Femur (tissue), 1 donor: ENCODE measurements around the gene GRAMD4.
A peak's percentile ranks its signal among the peaks of the same experiment; 100 is the strongest.

Experiments used
- DNase-seq: peaks from one replicate; pipeline ENCODE4 v3.0.0-alpha.2; 2017

The GRAMD4 gene

DNA sequence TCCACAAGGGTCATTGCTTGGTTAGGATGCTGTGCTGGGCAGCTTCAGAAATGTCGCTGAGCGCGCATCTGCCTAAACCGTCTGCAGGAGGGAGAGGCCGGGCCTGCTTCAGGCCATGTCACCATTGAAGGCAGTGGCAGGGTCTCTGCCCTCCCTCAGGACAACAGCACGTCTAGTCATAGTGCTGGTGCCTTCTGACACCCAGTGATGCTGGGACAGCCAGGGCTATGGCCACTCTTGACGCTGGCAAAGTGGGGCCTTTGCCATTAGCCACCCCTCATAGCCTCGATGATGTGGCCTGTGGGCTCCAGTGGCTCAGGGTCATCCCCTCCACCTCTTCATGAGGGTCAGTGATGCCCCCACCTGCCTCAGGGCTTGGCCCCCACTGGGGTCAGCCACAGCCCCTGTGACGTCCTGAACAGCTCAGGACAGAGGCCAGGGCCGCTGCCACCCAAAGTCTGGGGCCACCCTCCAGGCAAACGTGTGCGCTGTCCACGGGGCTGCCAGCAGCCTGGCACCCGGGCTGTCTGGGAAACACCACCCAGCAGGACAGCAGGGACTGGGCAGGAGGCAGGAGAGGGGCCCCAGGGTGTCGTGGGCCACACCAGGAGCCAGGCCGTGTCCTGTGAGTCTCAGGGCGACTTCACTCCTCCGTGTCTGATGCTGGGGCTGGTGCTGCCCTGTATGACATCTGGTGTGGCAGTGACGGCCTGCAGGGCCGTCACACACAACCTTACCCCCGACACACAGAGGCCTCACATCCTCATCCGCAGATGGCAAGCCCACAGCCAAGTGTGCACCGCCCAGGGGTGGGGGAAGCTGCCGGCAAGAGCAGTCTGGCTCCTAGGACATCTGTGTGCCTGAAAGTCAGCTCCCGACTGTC is 75.4 kb downstream of the GRAMD4 start:
- no peak for DNase-seq

DNA sequence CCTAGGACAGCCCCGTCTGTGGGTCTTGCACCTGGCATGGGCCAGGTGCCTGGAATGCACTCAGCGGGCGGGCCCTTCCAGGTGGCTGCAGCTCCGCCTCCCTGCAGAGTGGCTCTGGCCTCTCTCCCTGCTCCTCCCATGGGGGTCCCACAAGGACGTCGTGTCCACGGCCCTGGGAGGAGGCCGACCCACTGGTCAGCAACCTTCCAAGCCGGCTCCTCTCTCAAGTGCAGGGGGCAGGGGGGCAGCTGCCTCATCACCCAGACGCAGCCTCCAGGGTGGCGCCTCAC is 76.0 kb downstream of the GRAMD4 start:
- DNase-seq, result no peak

DNA sequence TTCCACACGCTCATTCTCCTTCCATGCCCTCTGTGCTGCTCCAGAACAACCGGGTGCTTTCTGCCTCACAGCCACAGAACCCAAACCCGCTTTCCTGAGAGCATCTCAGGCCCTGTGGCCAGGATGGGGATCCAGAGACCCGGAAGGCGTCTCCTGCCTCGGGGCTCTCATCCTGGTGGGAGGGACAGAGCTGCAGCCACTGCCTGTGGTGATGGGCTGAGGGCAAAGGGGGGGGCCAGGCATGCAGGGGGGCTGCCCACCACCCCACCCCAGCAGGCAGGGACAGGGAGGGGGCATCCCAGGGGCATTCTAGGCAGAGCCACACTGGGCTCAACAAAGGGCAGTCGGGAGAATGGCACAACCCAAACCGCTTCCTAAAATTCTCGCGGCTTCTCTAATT is 76.4 kb downstream of the GRAMD4 start:
- DNase-seq, result no peak

DNA sequence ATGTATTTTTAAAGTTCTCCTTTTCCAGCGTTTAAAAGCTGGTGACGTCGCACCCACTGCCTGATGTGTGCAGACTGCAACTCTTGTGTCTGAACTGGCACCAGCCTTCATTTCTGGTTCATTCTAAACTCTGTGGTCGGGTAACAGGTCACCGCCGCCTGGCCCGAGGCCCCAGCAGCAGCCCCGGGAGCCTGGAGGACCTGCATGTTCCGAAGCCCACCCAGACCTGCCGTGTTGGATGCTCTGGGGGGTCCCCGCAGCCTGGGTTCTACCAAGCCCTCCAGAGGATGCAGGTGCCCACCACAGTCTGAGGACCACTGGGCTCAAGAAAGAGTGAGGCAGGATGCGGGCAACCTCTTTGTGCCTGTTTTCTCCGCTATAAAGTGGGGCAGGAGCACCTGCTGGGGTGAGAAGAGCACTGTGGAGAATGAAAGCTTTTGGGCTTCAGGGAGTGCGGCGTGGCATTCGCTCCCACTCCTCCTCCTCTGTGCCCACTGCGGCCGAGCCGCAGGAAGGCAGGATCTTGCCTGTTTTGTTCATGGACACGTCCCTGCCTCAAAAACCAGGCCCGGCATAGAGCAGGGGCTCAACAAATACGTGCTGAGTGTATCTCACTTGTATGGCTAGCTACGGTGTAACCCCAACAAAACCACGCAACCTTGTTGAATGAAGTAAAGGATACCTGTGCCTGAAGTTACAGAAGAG is 77.8 kb downstream of the GRAMD4 start:
- no peak for DNase-seq

DNA sequence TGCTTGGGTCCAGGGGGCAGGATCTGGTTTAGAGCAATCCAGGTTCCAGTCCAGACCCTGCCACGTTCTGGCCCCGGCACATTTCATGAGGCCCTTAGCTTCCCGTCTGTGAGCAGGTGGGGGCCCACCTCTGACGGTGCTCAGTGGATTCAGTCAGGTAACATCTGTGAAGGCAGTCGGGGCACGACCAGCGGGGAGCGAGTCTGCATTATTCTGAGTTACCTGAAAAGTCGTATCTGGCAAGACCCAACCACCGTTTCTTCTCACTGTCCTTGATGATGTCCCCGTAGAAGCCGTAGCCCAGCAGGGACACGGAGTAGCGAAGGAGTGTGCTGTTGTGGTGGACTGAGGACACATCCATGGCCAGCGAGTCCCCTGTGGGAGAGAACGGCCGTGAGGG is 78.9 kb downstream of the GRAMD4 start:
- DNase-seq, result no peak

DNA sequence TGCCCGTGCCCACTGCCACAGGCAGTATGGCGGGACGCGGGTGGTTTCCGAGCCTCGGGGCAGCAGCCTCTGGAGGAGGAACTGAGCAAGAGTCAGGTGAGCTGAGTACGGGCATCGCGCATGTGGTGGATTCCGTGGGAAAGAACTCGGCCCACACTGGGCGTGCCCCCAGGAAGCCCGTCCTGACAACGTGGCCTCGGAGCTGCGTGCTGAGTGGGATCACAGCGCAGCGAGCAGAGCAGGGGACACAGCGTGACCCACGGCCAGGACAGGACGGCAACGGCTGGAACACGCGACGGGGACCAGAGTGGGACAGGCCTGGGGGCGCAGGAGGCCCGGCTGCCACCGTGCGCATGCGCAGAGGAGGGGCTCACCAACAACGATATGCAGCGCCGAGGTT is 81.1 kb downstream of the GRAMD4 start:
- no peak for DNase-seq

DNA sequence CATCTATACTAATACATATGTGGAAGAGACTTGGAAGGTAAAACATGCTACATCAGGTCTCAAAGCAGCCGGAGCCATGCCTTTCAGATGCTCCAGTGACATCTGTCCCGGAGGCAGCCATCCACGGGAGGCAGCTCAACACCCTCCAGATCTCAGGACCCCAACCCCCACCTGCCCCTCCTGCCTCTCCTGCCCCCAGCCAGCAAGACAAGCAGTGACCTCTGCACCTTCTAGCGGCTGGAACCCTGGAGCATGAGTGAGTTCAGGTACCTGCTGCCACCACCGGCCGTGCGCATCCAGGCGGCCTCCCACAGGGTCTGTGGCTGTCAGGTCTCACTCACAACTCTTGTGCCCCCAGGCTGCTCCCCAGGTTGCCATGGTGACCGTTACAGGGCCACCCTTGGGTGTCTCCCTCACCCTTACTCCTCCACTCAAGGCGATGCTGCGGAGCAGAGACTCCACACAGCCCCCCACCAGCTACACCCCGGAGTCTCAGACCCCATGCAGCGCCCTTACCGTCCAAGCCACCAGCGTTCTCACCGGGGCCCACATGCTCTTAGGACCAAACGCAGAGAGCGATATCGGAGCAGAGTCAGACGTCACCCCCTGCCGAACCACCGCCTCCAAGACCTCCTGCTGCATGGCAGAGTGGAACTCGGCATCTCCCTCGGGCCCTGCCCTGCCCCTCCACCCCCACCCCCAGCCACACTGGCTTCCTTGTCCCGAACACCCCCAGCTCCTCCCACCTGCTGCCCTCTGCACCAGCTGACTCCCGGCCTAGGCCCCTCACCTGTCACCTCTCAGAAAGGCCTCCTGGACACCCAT is 83.2 kb downstream of the GRAMD4 start:
- DNase-seq, result no peak

DNA sequence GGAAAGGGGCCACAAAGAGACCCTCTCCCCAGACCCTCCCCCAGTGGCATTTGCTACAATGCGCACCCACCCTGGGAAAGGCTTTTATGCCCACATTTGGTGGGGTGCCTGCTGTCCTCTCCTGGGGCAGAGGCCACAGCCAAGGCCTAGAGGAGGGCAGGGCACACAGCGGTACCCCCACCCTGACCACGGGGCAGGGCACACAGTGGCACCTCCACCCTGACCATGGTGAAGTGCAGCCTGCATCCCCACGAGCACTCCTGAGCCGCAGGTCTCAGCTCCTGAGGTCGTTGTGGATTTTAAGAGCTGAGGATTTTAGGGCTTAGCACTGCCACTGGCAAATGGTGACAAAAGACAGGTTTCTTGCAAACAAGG is 83.8 kb downstream of the GRAMD4 start:
- no peak for DNase-seq

DNA sequence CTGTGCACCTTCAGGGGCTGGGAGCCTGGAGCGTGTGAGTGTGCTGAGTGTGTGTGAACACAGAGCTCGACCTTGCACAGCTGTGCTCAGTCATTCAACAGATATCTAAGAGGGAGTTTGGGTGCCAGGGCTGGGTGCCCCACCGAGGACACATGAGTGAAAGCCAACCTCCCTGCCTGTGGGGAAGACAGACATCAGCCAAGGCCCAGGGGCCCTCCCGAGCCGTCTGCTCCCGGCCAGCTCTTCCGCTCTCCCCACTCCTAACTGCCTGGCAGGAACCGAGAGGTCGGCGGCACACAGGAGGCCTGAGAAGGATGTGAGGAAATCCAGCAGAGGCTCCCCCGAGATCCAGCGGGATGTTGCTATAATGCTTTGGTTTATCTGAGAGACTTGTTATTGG is 85.9 kb downstream of the GRAMD4 start:
- DNase-seq, result no peak

DNA sequence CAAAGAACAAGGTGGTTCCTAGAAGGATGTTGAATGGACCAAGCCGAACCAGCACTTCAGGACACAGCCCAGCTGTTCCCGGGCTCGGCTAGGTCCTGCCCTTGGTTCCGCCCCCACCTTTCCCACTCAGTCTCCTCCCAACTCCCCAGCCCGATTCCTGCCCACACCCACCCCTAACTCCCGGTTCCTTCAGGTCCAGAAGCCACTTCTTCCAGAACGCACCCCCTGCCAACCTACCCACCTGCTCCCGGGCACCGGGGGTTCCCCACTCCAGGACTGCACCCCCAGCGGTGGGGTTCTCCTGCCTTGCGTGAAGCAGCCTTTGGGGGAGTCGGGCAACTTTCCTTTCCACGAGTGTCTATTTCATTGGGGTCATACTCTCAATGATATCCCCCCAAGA is 87.1 kb downstream of the GRAMD4 start:
- DNase-seq, result no peak

DNA sequence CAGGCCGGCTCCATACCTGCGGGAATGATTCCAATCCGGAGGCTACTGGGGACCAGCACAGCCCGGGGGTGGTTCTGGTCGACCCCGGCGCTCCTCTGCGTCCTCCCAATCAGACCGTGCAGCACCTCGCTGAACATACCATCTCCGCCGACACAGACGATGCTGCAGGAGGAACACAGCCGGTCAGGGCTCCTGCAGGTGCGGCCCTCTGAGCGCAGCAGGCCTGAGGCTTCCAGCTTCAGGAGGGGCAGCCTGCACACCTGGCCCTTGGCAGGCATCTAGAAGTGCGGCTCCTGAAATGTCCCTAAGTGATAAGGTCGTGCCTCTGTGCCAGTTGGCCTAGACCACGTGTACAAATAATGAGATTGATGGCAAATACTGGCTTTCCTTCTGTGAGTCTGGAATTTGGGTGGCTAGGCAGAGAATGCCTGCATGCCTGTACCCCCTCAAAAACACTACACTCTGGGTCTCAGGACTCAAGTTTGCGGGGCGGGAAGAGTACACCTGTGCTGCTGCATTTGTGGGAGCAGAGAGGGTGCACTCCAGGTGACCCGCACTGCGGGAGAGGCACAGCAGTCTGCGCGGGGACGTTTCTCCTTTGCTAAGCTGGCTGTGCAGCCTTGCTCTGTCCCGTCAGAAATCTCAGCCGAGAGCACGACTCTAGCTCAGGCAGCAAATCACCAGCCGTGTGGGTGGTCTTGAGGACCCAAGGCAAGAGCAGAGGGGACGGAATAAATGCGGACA is 87.8 kb downstream of the GRAMD4 start:
- DNase-seq, result no peak

DNA sequence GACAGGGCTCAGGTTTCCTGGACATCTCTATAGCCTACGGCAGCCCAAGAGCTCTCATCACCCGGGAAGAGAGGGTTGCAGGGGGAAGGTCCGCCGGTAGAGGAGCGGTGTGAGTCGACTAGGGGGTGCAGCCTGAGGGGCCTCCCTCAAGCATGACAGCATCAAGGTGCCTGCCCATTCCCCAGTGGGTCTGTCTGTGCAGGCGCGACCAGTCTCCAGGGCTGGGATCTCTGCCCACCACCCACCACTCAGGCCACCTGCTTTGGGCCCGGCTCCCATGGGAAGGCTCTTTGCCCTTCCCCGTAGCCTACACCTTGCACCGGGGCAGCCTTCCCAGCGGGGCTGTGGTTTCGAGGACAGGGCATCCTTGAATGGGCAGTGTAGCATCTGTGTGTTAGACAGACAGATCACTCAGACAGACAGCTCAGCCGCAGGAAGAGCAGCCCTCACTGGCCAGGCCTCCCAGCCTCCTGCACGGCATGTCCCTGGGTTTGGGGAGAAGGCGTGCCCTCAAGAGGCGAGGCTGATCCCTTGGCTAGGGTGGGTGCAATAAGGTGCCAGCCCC is 88.7 kb downstream of the GRAMD4 start:
- no peak for DNase-seq

DNA sequence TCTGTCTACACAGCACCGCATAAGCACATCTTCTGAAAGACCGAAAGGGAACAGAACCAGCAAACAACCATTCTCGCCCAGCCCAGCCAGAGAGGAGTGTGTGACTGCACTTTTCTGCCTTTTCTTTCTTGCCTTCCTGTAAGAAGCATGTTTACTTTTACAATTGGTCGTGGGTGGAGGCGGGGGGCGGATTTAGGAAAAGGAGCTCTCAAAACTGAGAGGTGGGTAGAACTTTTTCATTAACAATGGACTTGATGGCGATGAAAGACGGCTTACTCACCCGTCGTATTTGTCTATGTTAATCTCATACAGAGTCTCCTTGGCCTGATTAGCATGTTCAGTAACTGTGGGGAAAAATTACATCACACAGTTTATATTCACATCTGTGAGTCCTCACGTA is 90.6 kb downstream of the GRAMD4 start:
- no peak for DNase-seq

DNA sequence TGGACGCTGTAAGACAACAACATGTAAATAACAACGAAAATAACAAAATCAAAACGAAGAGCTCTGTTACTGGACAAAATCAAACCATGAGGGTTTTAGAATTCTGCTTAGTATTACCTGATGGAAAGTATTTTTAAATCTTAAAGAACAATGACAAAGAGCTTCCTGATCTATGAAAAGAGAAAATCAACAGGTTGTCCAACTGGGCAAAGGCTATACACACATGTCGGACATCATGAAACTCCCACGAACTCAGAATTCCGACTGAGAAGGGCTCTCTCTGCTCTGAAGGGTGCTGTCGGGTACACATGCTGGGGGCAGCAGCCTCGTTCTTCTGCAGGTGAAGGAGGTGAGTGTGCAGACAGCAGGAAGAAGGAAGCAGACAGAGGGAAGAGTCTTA is 92.1 kb downstream of the GRAMD4 start:
- DNase-seq, result no peak

DNA sequence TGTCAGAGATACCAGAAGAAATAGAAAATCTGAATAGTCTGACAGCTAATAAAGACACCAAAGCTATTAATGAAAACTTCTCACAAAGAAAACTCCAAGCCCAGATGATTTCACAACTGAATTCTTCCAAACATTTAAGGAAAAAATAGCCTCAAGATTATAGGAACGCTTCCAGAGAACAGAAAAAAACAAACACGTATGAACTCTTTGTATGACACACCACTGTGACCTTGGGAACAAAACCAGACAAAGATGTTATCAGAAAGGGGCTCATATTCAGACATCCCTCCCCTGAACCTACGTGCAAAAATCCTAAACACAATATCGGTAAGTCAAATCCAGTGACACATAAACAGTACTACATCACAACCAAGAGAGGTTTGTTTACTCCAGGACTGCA is 94.4 kb downstream of the GRAMD4 start:
- DNase-seq, result no peak

DNA sequence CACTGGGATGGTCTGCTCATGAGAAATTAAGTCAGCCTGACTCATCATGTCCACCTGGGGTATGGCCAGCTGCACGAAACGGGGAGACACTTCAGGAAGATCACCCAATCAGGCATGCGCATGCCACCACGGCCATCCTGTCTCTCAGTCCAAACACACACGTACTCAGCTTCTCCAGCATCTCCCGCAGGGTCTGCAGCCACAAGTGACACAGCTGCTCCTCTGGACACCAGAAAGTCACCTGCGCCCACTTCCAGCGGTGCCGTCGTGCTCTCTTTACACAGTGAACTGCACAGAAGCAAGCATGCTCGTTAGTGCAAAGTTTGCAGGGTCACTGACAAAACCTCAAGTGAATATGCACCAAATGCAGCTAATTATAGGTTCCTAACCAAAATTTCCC is 99.7 kb downstream of the GRAMD4 start:
- DNase-seq, result no peak

DNA sequence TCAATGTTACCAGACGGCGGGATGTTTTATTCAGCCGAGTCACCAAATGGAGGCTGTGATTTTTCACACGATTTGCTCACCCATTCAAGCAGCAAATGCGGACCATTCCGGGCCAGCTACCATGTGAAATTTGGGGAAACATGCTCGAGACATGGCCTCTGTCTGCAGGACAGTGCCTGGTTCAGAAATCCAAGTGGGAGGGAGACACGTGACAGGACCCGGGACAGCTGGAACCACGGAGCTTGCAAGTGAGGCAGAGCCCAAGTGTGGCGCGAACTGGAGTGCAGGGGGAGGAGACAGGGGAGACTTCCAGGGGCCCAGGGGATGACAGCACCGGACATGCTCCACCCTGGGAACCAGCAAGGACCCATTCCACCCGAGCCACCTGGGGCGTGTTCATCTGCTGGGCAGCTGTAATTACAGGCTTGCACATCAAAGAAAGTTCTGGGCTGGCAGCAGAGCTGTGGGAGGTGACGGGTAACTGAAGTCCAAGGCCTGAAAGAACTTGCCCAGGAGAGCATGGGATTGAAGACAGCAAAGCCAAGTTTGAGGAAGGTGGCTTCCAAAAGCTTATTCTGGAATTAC is 101.4 kb downstream of the GRAMD4 start:
- DNase-seq, result peak; percentile 62

DNA sequence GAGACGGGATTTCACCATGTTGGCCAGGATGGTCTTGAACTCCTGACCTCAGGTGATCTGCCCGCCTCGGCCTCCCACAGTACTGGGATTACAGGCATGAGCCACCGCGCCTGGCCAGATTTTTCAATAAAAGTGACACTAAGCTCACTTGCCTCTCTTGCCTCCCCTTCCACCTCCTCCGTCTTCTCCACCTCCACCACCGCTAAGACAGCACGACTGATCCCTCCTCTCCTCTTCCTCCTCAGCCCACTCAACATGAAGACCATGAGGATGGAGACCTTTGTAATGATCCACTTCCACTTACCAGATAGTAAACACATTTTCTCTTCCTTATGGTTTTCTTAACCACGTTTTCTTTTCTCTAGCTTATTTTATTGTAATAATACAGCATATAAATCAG is 103.7 kb downstream of the GRAMD4 start:
- DNase-seq, result no peak

DNA sequence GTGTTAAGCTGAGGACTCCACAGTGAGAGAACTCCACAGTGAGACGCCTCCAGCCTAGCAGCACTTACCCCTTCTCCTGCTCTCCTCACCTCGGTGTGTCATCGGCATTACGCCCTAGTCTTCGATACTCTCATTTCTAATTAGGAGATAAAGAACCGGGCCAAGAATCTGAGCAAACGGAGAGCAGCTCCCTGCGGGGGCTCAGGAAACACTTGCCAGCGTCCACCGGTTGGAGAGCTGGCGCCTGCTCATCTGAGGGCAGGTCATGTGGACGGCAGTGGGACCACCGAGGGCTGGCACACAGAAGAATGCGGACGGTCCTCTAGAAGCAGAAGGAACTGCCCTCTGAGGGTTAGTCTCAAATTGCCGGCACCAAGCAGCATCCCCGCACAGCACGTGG is 104.9 kb downstream of the GRAMD4 start:
- DNase-seq, result no peak

DNA sequence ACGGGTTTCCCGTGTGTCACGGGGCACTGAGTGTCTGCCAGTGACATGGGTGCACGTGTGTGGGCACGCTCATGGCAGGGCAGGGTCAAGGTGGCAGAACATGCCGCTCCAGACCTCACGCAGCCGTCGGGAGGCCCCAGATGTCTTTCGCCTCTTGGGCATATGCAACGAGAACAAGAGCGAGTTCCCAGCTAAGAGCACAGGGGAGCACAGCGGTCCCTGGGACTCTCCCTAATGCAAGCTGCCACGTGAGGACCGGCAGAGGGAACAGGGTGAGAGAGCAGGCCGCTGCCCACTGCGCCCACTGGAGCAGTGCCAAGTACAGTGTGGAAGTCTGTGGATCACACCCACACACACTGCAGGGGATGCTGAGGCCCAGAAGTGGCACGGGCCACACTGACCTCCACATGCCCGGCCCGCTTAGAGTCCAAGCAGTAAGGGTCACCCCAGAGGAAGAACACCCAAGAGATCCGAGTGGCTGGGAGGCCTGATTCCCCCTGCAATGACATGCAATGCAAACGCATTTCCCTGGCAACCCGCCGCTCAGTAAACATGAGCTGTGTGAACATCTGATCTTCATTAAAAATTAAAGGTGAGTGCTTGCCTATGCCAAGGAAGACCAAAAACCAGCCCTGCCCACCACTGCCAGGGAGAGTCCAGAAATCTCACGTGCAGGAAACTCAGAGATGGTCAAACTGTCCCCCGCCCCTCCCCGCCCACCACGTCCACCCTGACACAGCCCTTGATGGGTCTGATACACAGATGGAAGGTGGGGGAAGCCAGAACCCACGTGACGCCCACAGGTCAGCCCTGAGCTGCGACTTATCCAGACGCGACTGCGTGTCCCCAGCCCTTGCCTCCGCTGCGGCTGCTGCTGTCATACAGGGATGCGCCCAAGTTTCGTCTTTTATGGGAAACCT is 106.1 kb downstream of the GRAMD4 start:
- no peak for DNase-seq

DNA sequence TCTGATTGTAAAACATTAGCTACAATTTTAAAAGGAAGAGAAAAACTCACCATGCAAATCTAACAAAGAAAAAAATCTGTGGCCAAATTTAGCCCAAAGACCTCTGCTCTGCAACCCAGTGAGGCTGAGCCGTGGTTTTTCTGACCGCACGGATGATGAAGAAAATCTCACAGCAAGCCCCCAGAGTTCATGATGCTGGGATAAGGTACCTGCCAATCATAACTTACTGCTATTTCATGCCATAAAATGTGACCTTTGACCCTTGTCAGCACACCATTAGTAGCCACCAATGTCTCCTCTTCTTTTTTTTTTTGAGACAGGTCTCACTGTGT is 106.8 kb downstream of the GRAMD4 start:
- no peak for DNase-seq
